CD4-positive, CD25-positive, alpha-beta regulatory T cell (primary cell): ENCODE measurements around the gene RIPK4. TPM values are rescaled to one million over a fixed set of nuclear protein-coding genes. Genes with fewer than 3 reads are reported as not detected.
A peak's percentile ranks its signal among the peaks of the same experiment; 100 is the strongest.

Experiments
- ATAC-seq, 2 donors: fragments of 150-1000 bp; cut with Tn5 transposase; one replicate each; pipeline ENCODE4 v1.10.0; 2021; ENCODE audit warnings: low read depth in 2 of 2, moderate number of reproducible peaks in 2 of 2, moderate library complexity in 1 of 2
- DNase-seq, 3 donors: peaks; one replicate each; pipeline versions ENCODE4 v3.0.0 to v3.0.0-alpha.2; 2012 to 2022; ENCODE audit warnings: mixed read lengths in 1 of 3
- H3K27ac ChIP-seq: one replicate; pipeline ENCODE4 v1.7.0; 2013; ENCODE audit warnings: mild to moderate bottlenecking, low read length; ENCODE audit not compliant: insufficient read depth, poor library complexity, severe bottlenecking
- H3K27me3 ChIP-seq: one replicate; pipeline ENCODE4 v1.7.0; 2013; ENCODE audit warnings: low read length; ENCODE audit not compliant: control insufficient read depth, insufficient read depth
- H3K36me3 ChIP-seq: one replicate; pipeline ENCODE4 v1.7.0; 2013; ENCODE audit warnings: mild to moderate bottlenecking, low read length, moderate library complexity; ENCODE audit not compliant: control insufficient read depth, insufficient read depth
- H3K4me1 ChIP-seq: 2 replicates; pipeline ENCODE4 v1.7.0; 2013; ENCODE audit warnings: mild to moderate bottlenecking, low read length; ENCODE audit not compliant: insufficient read depth, control insufficient read depth, poor library complexity, severe bottlenecking
- H3K4me3 ChIP-seq: one replicate; pipeline ENCODE4 v1.7.0; 2013; ENCODE audit warnings: low read depth, mild to moderate bottlenecking, low read length, moderate library complexity
- H3K9me3 ChIP-seq, 2 experiments: 1 replicate in 1 of 2; 2 replicates in 1 of 2; pipeline ENCODE4 v1.7.0; 2013; ENCODE audit warnings: low read length in 2 of 2, mild to moderate bottlenecking in 1 of 2, moderate library complexity in 1 of 2; ENCODE audit not compliant: control insufficient read depth in 2 of 2
- H3K27ac Mint-ChIP-seq, 3 donors: one replicate each; pipeline ENCODE4 v1.8.0; 2020 to 2022; ENCODE audit warnings: mild to moderate bottlenecking in 3 of 3, mixed read lengths in 3 of 3, moderate library complexity in 2 of 3
- H3K27me3 Mint-ChIP-seq: one replicate; pipeline ENCODE4 v1.8.0; 2022; ENCODE audit warnings: mild to moderate bottlenecking, mixed read lengths
- H3K36me3 Mint-ChIP-seq: one replicate; pipeline ENCODE4 v1.8.0; 2020; ENCODE audit warnings: mixed read lengths
- H3K4me1 Mint-ChIP-seq, 4 donors: one replicate each; pipeline ENCODE4 v1.8.0; 2020 to 2022; ENCODE audit warnings: mixed read lengths in 4 of 4, mild to moderate bottlenecking in 1 of 4
- H3K4me3 Mint-ChIP-seq, 4 donors: one replicate each; pipeline ENCODE4 v1.8.0; 2020 to 2022; ENCODE audit warnings: mild to moderate bottlenecking in 4 of 4, mixed read lengths in 4 of 4, moderate library complexity in 3 of 4
- H3K9me3 Mint-ChIP-seq, 7 donors: one replicate each; pipeline ENCODE4 v1.8.0; 2020 to 2022; ENCODE audit warnings: mixed read lengths in 7 of 7, mild to moderate bottlenecking in 3 of 7, moderate library complexity in 2 of 7
- polyA plus RNA-seq, 4 donors: library from polyadenylated mRNA; unstranded; fragments of 300-500 nt; fragmentation: Illumina TruSeq; gene quantifications; one replicate each; pipeline ENCODE4 v1.2.3, GENCODE V29; 2021
- total RNA-seq: library from RNA; stranded (reverse); gene quantifications from one replicate; pipeline ENCODE4 v1.2.3, GENCODE V29; 2022

RIPK4 gene
- total and polyA plus RNA-seq, 5 donors from 2014 or later = 0.39 to 0.52 (median 0.41) TPM; not detected in 2

- H3K27ac ChIP-seq = no peak overlapping the region
- no peaks in the 10 kb centered on the region for H3K36me3 ChIP-seq
- peaks cover 58% of the 10 kb centered on the region for H3K27me3 Mint-ChIP-seq
- no peak for ATAC-seq
- H3K4me3 Mint-ChIP-seq = no peak overlapping the region
- H3K9me3 ChIP-seq = no peaks in the 10 kb centered on the region
- H3K27ac Mint-ChIP-seq = no peak overlapping the region
- peaks cover 0 to 2% (median 0%) of the 10 kb centered on the region in 7 donors for H3K9me3 Mint-ChIP-seq
- no peak for DNase-seq
- H3K4me1 Mint-ChIP-seq = peaks cover 9 to 29% (median 17%) of the 10 kb centered on the region in 4 donors
- peaks cover 21% of the 10 kb centered on the region for H3K27me3 ChIP-seq
- H3K4me1 ChIP-seq = peaks cover 26% of the 10 kb centered on the region
- H3K36me3 Mint-ChIP-seq = no peaks in the 10 kb centered on the region
- H3K4me3 ChIP-seq = no peak overlapping the region
These were observed 4.7 kb upstream of the RIPK4 start for GRCh38 chr21:41771625-41771945.

- peaks cover 31% of the 10 kb centered on the region for H3K4me1 ChIP-seq
- Mint-ChIP-seq H3K27ac (peak overlapping the region in 1 of 3 donors; percentile 44), H3K36me3 (no peaks in the 10 kb centered on the region), H3K9me3 (peaks cover 0 to 2% (median 0%) of the 10 kb centered on the region in 7 donors), H3K27me3 (peaks cover 56% of the 10 kb centered on the region), H3K4me3 (peak overlapping the region in 1 of 4 donors; percentile 79), H3K4me1 (peaks cover 9 to 29% (median 17%) of the 10 kb centered on the region in 4 donors)
- H3K36me3 ChIP-seq = no peaks in the 10 kb centered on the region
- peaks cover 21% of the 10 kb centered on the region for H3K27me3 ChIP-seq
- DNase-seq = no peak
- no peak overlapping the region for H3K4me3 ChIP-seq
- ATAC-seq = no peak
- no peak overlapping the region for H3K27ac ChIP-seq
- no peaks in the 10 kb centered on the region for H3K9me3 ChIP-seq
These were observed 4.2 kb upstream of the RIPK4 start for GRCh38 chr21:41770901-41771624.

DNA sequence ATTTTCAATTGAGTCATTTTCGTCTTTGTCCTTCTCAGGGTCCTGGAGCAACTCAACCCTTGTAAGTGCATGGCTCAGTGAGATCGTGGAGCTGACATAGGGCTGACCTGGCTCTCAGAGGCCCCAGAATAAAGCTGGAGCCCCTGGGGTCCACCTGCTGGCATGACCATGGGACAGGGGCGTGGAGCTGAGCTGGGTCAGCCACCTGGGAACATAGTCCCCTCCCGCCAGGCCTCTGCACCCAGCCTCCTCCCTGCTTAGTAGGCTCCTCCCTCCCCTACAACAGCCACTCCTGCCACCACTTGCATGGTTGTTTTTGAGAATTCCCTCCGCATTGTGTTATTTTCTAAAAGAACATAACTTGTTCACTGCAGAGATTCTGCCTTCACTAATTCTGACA, 3.1 kb upstream of the RIPK4 start:
- H3K9me3 ChIP-seq = no peaks in the 10 kb centered on the region
- Mint-ChIP-seq H3K4me3 (peak overlapping the region; percentile 26 to 79 (median 46)), H3K36me3 (no peaks in the 10 kb centered on the region), H3K27me3 (peaks cover 55% of the 10 kb centered on the region), H3K9me3 (peaks cover 0 to 2% (median 0%) of the 10 kb centered on the region in 7 donors), H3K27ac (no peak overlapping the region), H3K4me1 (peaks cover 9 to 35% (median 17%) of the 10 kb centered on the region in 4 donors)
- H3K4me1 ChIP-seq = peaks cover 32% of the 10 kb centered on the region
- H3K36me3 ChIP-seq = no peaks in the 10 kb centered on the region
- no peak overlapping the region for H3K27ac ChIP-seq
- DNase-seq = no peak
- no peak for ATAC-seq
- no peak overlapping the region for H3K4me3 ChIP-seq
- peaks cover 22% of the 10 kb centered on the region for H3K27me3 ChIP-seq

DNA sequence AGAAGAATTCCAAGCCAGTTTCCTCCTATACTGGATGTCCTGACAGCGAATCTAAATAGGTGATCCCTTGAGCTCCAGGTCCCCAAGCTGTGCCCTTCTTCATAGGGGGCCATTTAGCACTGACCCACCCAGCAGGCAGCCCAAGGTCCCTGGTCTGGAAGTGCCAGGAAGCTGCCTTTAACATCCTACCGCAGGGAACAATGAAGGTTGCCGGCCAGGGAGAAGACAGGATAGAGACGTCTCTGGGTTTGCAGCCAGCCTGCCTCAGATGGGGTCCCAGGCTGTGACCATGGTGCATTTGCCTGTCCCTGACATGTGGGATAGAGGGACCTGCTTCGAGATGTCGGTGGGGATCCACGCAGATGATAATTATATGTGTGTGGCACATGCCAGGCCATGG, 2.7 kb upstream of the RIPK4 start:
- peaks cover 9 to 35% (median 17%) of the 10 kb centered on the region in 4 donors for H3K4me1 Mint-ChIP-seq
- Histone ChIP-seq H3K27me3 (peaks cover 23% of the 10 kb centered on the region), H3K4me3 (no peak overlapping the region), H3K36me3 (no peaks in the 10 kb centered on the region), H3K4me1 (peaks cover 32% of the 10 kb centered on the region), H3K9me3 (no peaks in the 10 kb centered on the region), H3K27ac (no peak overlapping the region)
- H3K4me3 Mint-ChIP-seq = peak overlapping the region; percentile 26 to 79 (median 46)
- DNase-seq (no peak), ATAC-seq (no peak)
- peaks cover 55% of the 10 kb centered on the region for H3K27me3 Mint-ChIP-seq
- no peaks in the 10 kb centered on the region for H3K36me3 Mint-ChIP-seq
- H3K27ac Mint-ChIP-seq = no peak overlapping the region
- H3K9me3 Mint-ChIP-seq = peaks cover 0 to 2% (median 0%) of the 10 kb centered on the region in 7 donors

- DNase-seq (no peak), ATAC-seq (no peak)
- H3K27ac Mint-ChIP-seq = peak overlapping the region in 1 of 3 donors; percentile 65
- H3K4me1 Mint-ChIP-seq = peaks cover 9 to 35% (median 17%) of the 10 kb centered on the region in 4 donors
- H3K4me3 Mint-ChIP-seq = peak overlapping the region; percentile 79 to 91 (median 84)
- Histone ChIP-seq H3K4me3 (peak overlapping the region; percentile 74), H3K27me3 (peaks cover 24% of the 10 kb centered on the region), H3K36me3 (no peaks in the 10 kb centered on the region), H3K9me3 (no peaks in the 10 kb centered on the region), H3K4me1 (peaks cover 32% of the 10 kb centered on the region), H3K27ac (no peak overlapping the region)
- H3K9me3 Mint-ChIP-seq = peaks cover 0 to 2% (median 0%) of the 10 kb centered on the region in 7 donors
- H3K36me3 Mint-ChIP-seq = no peaks in the 10 kb centered on the region
- H3K27me3 Mint-ChIP-seq = peaks cover 51% of the 10 kb centered on the region
These were observed 2.3 kb upstream of the RIPK4 start for GRCh38 chr21:41769111-41769510.

GRCh38 chr21:41768437-41769042, 1.7 kb upstream of the RIPK4 start:
- Histone ChIP-seq H3K9me3 (no peaks in the 10 kb centered on the region), H3K4me1 (peaks cover 32% of the 10 kb centered on the region), H3K4me3 (peak overlapping the region; percentile 74), H3K27me3 (peaks cover 24% of the 10 kb centered on the region), H3K36me3 (no peaks in the 10 kb centered on the region), H3K27ac (no peak overlapping the region)
- peaks cover 0 to 2% (median 0%) of the 10 kb centered on the region in 7 donors for H3K9me3 Mint-ChIP-seq
- peak in 1 of 2 donors; percentile 43 for ATAC-seq
- peaks cover 9 to 35% (median 17%) of the 10 kb centered on the region in 4 donors for H3K4me1 Mint-ChIP-seq
- H3K27ac Mint-ChIP-seq = peak overlapping the region; percentile 27 to 65 (median 33)
- H3K36me3 Mint-ChIP-seq = no peaks in the 10 kb centered on the region
- H3K4me3 Mint-ChIP-seq = peak overlapping the region; percentile 79 to 91 (median 84)
- peaks cover 50% of the 10 kb centered on the region for H3K27me3 Mint-ChIP-seq
- DNase-seq = peak in 2 of 3 donors; percentile 26 to 43

- H3K27me3 Mint-ChIP-seq = peaks cover 56% of the 10 kb centered on the region
- peak in 1 of 2 donors; percentile 19 for ATAC-seq
- H3K9me3 Mint-ChIP-seq = peaks cover 0 to 2% (median 0%) of the 10 kb centered on the region in 7 donors
- peaks cover 24% of the 10 kb centered on the region for H3K27me3 ChIP-seq
- H3K4me3 Mint-ChIP-seq = peak overlapping the region; percentile 79 to 91 (median 84)
- H3K36me3 Mint-ChIP-seq = no peaks in the 10 kb centered on the region
- peak overlapping the region in 1 of 3 donors; percentile 27 for H3K27ac Mint-ChIP-seq
- H3K9me3 ChIP-seq = no peaks in the 10 kb centered on the region
- peaks cover 9 to 35% (median 17%) of the 10 kb centered on the region in 4 donors for H3K4me1 Mint-ChIP-seq
- DNase-seq = peak in 1 of 3 donors; percentile 34
- peaks cover 32% of the 10 kb centered on the region for H3K4me1 ChIP-seq
- peak overlapping the region; percentile 74 for H3K4me3 ChIP-seq
- H3K27ac ChIP-seq = no peak overlapping the region
- no peaks in the 10 kb centered on the region for H3K36me3 ChIP-seq
These were observed 969 bp upstream of the RIPK4 start for GRCh38 chr21:41767606-41768436.
